22Rv1 (cell line): ENCODE results near the gene UNC119B.
A peak's percentile ranks its signal among the peaks of the same experiment; 100 is the strongest.
"Not testable (repeated sequence)": the region's sequence is repeated elsewhere in the genome, so short reads cannot be mapped to it uniquely, and the experiment has no call there.

Experiments used
- H3K27ac ChIP-seq: fragments of 450-650 bp; 2 replicates; pipeline ENCODE4 v1.5.1; 2017
- CTCF ChIP-seq: fragments of 450-650 bp; IDR thresholded peaks from 2 replicates; pipeline ENCODE4 v1.5.1; 2017; ENCODE audit warnings: mild to moderate bottlenecking
- ZFX ChIP-seq: fragments of 450-650 bp; IDR thresholded peaks from 2 replicates; pipeline ENCODE4 v1.6.1; 2017; ENCODE audit warnings: antibody characterized with exemption, borderline replicate concordance

The UNC119B gene

GRCh38 chr12:120725151-120725658 is 14.9 kb downstream of the UNC119B start:
- H3K27ac ChIP-seq: peak overlapping the region; percentile 63

GRCh38 chr12:120725659-120726509 is 15.6 kb downstream of the UNC119B start, which contains the start of gene ACADS:
ACADS (plus strand) TSS chr12:120725826; CDS start chr12:120725886, 60 bp downstream.
- peak within 1 kb of the TSS; percentile 63 for H3K27ac ChIP-seq
- TF ChIP-seq CTCF (no peak), ZFX (no peak)

More at GRCh38 chr12:120725151-120725658, 14.9 kb downstream of the UNC119B start:
- TF ChIP-seq ZFX (no peak), CTCF (no peak)

GRCh38 chr12:120726510-120726793 is 16.2 kb downstream of the UNC119B start:
- no peak for TF ChIP-seq ZFX
- TF ChIP-seq CTCF: no peak
- H3K27ac ChIP-seq: peak overlapping the region; percentile 63

GRCh38 chr12:120726961-120727360 is 16.7 kb downstream of the UNC119B start:
- no peak overlapping the region for H3K27ac ChIP-seq
- no peak for TF ChIP-seq ZFX

- H3K27ac ChIP-seq: not testable (repeated sequence)
These were observed 21.9 kb downstream of the UNC119B start for GRCh38 chr12:120732198-120732597.

- TF ChIP-seq CTCF (no peak), ZFX (no peak)
These were observed 23.3 kb downstream of the UNC119B start for GRCh38 chr12:120733574-120733973.

GRCh38 chr12:120734210-120734609 is 24.0 kb downstream of the UNC119B start:
- H3K27ac ChIP-seq: no peak overlapping the region
- TF ChIP-seq ZFX (no peak), CTCF (no peak)

More at GRCh38 chr12:120733574-120733973, 23.3 kb downstream of the UNC119B start:
- H3K27ac ChIP-seq: no peak overlapping the region

GRCh38 chr12:120735181-120735580 is 24.9 kb downstream of the UNC119B start:
- no peak overlapping the region for H3K27ac ChIP-seq
- no peak for TF ChIP-seq ZFX
- no peak for TF ChIP-seq CTCF
